GM13976 (cell line): ENCODE data around the gene LGR6.

Experiments used
- DNase-seq: peaks from one replicate; pipeline ENCODE4 v3.0.0; 2012; ENCODE audit warnings: low spot score
- in situ Hi-C: fragments of 300-500 bp; cut with MboI; formaldehyde crosslinking; loops from one replicate; pipeline ENCODE4 v1.12.0; 2022; ENCODE audit warnings: low sequenced_read_pairs, mixed read lengths, inconsistent platforms; ENCODE audit not compliant: unreplicated experiment
- TF ChIP-seq, protein P1 (sequence below): IDR thresholded peaks from 2 replicates; pipeline ENCODE4 v1.5.1; 2012; ENCODE audit warnings: borderline replicate concordance, mild to moderate bottlenecking; ENCODE audit not compliant: insufficient read depth; ENCODE audit errors: extremely low read depth, missing control alignments, control extremely low read depth

The LGR6 gene

DNA sequence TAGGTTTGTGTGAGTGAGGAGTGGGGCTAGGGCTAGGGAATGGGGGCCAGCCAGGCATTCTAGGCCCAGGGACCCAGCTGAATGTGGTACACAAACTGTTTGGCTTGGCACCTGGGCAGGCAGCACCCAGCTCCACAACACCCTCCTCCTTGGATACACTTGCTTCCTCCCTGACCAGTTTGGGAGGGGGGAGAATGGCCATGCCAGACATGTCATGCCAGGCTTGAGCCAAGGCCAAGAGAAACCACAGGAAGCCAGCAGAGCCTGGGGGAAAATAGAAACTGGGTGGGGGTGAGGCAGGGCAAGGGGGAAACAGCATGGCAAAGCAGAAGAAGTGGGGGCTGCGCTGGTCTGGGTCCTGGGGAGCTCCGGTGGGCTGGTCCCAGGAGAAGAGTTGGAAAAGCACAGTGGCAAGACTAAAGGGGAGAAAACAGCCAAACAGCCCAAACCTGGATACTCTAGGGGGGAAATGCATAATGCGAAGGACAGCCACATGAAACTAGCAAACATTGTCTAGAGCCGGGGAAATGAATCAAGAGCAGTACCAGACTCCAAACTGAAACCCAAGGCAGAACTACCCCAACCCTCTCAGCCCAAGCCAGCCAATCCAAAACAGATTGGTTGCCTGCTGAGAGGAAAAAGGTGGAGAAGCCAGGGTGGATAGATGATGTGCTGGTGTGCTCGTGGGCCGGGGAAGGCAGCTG, 47.9 kb downstream of the LGR6 start:
- TF ChIP-seq, protein P1, sequence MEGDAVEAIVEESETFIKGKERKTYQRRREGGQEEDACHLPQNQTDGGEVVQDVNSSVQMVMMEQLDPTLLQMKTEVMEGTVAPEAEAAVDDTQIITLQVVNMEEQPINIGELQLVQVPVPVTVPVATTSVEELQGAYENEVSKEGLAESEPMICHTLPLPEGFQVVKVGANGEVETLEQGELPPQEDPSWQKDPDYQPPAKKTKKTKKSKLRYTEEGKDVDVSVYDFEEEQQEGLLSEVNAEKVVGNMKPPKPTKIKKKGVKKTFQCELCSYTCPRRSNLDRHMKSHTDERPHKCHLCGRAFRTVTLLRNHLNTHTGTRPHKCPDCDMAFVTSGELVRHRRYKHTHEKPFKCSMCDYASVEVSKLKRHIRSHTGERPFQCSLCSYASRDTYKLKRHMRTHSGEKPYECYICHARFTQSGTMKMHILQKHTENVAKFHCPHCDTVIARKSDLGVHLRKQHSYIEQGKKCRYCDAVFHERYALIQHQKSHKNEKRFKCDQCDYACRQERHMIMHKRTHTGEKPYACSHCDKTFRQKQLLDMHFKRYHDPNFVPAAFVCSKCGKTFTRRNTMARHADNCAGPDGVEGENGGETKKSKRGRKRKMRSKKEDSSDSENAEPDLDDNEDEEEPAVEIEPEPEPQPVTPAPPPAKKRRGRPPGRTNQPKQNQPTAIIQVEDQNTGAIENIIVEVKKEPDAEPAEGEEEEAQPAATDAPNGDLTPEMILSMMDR: no peak
- in situ Hi-C loops: no loop called here
- no peak for DNase-seq

DNA sequence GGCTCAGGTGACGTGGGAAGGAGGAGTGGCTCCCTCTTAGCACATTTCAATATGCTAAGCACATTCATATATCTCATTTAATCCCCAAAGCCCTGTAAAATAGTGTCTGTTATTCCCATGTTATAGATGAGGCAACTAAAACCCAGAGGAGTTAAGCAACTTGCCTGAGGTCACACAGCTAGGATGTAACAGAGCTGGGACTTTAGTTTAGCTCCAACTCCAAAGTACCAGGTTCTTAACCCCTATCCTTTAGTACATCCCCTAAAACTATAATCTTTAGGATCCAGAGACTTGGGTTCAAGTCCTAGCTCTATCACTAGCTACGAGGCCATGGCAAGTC, 48.5 kb downstream of the LGR6 start:
- no peak for DNase-seq
- TF ChIP-seq, protein P1: no peak
- in situ Hi-C loops: no loop called here

DNA sequence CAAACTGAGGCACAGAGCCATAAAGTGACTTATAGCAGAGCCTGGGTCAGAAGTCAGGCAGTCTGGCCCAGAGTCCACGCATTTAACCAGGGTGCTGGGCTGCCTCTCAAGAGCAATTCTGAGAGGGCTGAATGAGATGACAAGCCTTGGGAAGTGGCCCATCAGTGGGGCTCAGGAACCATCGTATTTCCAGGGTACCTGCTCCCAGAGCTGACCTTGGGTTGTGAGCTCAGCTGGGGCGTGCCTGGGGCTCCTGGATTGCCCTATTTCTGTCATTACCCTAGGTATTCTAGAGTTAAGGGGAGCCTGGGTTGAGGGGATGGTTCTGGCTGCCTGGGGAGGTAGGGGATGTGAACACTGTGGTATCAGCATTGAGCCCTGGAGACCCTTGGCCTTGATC, 49.4 kb downstream of the LGR6 start:
- in situ Hi-C loops: no loop called here
- DNase-seq: no peak
- TF ChIP-seq, protein P1: no peak

DNA sequence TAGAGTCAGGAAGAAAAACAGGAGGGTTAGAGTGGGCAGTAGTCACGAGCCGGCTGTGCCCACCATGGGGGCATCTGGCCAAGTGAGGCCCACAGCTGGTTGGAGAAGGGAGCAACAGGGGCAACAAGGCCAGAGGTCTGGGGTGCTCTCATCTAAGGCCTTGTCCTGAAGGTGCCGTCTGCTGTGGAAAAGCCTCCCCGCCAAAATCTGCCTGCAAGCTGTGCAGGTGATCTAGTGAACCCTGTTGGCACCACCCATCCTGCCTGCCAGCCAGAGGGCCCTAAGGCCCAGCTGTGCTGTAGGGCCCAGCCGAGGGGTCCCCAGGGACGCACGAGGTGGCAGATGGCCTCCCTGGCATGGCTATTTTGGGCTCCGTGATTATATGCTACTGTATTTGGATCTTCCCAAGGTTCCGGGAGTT, 51.3 kb downstream of the LGR6 start:
- in situ Hi-C loops: no loop called here
- TF ChIP-seq, protein P1: no peak
- DNase-seq: no peak

DNA sequence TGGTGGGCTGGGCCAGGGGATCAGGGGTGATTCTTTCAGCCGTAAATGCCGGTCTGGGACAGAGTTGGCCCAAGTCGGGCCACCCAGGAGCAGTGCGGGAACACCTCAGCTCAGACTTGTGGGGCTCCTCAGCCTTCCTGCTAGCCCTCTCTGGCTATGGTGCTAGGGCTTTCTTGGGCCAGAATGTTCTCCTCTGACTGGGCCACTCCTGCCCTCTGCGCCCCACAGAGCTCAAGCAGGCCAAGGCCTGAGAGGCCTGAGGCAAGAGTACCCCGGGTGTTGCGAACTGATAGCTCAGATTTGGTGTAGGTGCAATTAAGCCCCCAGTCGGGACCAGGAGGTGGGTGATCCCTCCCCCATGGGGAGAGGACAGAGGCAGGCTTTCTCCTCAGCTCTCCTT, 51.8 kb downstream of the LGR6 start:
- in situ Hi-C loops: no loop called here
- no peak for DNase-seq
- TF ChIP-seq, protein P1: no peak

DNA sequence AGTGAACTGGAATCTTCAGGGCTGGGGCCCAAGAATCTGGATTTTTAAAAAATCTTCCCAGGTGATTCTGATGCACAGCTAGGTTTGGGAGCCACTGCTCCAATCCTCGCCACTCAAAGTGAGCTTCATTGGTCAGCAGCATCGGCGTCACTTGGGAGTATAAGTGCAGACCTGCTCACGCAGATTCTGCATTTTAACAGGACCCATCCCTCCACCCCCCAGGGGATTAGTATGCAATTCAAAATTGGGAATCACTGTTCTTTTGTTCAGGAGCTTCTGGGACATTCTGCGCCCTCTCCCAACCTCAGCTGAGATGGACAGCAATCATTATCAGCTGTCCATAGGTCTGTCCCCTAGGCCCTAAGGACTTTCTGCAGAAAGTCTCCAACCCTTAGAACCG, 53.5 kb downstream of the LGR6 start:
- TF ChIP-seq, protein P1: no peak
- no peak for DNase-seq

More for the DNA sequence above, 53.5 kb downstream of the LGR6 start:
- in situ Hi-C loops: no loop called here
